NCI-H2107 treated with DMSO at 0.1 percent for 48 hours (cell line): ENCODE measurements around the gene BLTP3B.

Source experiments
- DNase-seq: peaks from one replicate; lab custom pipeline; 2025; ENCODE audit not compliant: unreplicated experiment; lab: John Stamatoyannopoulos, UW

Gene BLTP3B

GRCh38 chr12:100123316-100124095 lies 19.2 kb downstream of the BLTP3B start:
- no peak for DNase-seq

GRCh38 chr12:100120355-100120754 lies 22.3 kb downstream of the BLTP3B start:
- no peak for DNase-seq

GRCh38 chr12:100115291-100115690 lies 27.4 kb downstream of the BLTP3B start:
- DNase-seq = no peak

GRCh38 chr12:100114574-100114973 lies 28.1 kb downstream of the BLTP3B start:
- no peak for DNase-seq

- DNase-seq = no peak
These were observed 32.4 kb downstream of the BLTP3B start for GRCh38 chr12:100110276-100110675.

GRCh38 chr12:100106861-100107260 lies 35.8 kb downstream of the BLTP3B start:
- no peak for DNase-seq

GRCh38 chr12:100105661-100106060 lies 37.0 kb downstream of the BLTP3B start:
- DNase-seq = no peak

GRCh38 chr12:100101000-100101399 lies 41.7 kb downstream of the BLTP3B start:
- no peak for DNase-seq
